ENCODE results near the gene SLC26A1.

GRCh38 chr4:996997-997374 is 3.8 kb upstream of the SLC26A1 start:
- no peak for TF ChIP-seq CTCF (IDR thresholded peaks at IDR 0.05; ENCODE audit: low read length)
- TF ChIP-seq EZH2phosphoT487 (IDR thresholded peaks at IDR 0.05; ENCODE audit: low read length) = no peak
- TF ChIP-seq EZH2 (optimal IDR thresholded peaks at IDR 0.05; ENCODE audit: low read depth, low read length) = no peak

Measured in MM.1S (cell line).